C1 segment of cervical spinal cord (tissue), 14 donors: ENCODE data around the gene OR10C1.
"Not testable (repeated sequence)": the region's sequence is repeated elsewhere in the genome, so short reads cannot be mapped to it uniquely, and the experiment has no call there.

ENCODE experiments used
- DNase-seq, 14 donors: peaks; one replicate each; lab custom pipeline; 2025; lab: John Stamatoyannopoulos, UW

OR10C1 gene

DNA sequence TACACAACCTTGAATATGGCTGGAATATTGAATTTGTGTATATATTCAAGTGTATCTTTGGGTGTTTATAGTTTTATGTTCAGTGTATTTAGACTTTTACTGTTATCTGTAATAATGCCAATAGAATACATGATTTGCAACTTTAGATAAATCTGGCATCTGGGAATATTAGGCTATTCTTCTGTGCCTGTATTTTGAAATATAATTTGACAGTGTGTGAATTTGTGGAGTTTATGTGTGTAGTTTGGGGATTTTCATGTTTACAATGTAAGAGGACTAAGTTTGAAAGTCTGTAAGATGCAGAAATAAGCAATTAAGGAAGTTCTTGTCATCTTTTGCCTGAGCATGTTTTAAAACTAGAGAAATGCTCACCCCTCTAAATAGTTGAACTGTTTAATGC lies at the start of gene OR10C1:
Gene OR10C1, plus strand, starts transcription at position 301 of the 400 bp plus-strand sequence. CDS start 710 bp downstream, outside the sequence.
- no peak for DNase-seq

DNA sequence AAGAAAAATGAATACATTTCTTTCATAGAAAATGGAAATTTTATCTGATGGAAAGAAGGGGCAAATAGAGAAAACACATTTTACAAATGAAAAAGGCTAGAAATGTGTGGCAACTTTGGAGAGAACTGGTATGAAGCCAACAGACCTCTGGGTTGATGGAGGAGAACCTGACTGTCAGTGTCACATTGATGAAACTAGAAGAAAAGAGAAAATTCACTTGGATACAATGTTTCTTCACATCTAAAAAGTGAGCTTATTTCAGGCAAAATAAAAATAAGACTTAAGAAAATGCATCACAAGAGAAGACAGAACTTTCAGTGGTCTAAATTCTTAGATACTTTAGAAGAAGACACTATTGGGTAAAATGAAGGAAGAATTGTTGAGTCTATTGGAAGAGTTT lies 43.8 kb upstream of the OR10C1 start, which contains the start of gene OR12D2:
Gene OR12D2, plus strand, starts transcription at position 301 of the 400 bp plus-strand sequence. CDS start 1,069 bp downstream, outside the sequence.
- no peak for DNase-seq

DNA sequence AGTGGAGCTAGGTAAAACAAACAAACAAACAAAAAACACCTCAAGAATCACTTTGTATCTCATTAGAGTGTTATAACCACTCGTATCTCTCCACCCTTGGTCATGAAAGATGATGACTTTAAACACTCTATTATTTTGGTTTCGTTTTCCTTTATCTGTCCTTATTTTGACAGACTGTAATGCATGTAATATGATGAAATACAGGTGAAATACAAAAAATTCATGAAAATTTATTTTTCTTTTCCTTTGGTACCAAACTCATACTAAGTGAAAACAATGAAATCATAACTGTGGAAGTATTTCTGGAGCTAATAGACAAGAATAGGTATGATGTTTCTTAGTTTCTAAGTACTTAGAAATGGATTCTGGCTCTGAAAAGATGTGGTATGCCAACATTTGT lies 39.6 kb upstream of the OR10C1 start:
- DNase-seq: no peak

DNA sequence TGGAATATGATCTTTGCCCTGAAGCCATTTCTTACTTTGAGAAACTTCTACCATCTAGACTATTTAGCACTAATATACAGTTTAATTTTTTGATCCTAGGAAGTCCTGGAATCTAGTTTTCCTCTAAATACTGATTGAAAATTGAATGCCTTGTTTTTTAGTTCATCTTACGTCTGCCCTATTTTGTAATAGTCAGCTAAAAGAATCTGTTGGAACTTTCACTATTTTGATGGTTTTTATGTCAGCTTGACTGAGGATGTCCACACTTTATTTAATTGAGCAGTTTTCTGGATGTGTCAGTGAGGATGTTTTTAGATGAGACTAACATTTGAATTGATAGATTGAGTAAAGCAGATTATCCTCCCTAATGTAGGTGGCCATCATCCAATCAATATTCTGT lies 35.3 kb upstream of the OR10C1 start:
- no peak for DNase-seq

DNA sequence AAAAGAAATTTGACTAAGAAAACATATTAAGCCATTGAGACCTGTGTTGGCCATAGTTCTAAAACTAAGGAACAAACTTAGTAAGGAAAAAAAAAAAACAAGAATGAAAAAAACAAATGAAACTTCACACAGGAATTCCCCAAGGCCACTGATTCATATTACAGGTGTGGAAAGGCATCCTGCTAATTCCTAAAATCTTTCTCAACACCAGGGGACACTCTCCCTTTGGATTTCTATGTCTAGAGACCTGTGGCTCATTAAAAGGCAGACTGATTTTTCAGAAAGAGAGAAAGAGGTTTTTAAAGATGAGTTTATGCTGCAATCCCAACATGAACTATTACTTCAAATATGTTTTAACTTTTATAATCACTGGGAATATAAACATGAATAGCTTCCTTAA lies 24.5 kb upstream of the OR10C1 start, which contains the start of gene OR12D1:
Gene OR12D1, plus strand, starts transcription at position 341 of the 400 bp plus-strand sequence.
- no peak for DNase-seq

GRCh38 chr6:29419516-29419915 lies 19.6 kb upstream of the OR10C1 start:
- no peak for DNase-seq

GRCh38 chr6:29424168-29424567 lies 14.9 kb upstream of the OR10C1 start:
- no peak for DNase-seq

- no peak for DNase-seq
Measured at GRCh38 chr6:29424575-29424974, 14.5 kb upstream of the OR10C1 start.

- no peak for DNase-seq
Measured at GRCh38 chr6:29425075-29425474, 14.0 kb upstream of the OR10C1 start.

GRCh38 chr6:29426654-29427053 lies 12.5 kb upstream of the OR10C1 start:
- no peak for DNase-seq

GRCh38 chr6:29436730-29437129 lies 2.4 kb upstream of the OR10C1 start:
- not testable (repeated sequence) for DNase-seq

DNA sequence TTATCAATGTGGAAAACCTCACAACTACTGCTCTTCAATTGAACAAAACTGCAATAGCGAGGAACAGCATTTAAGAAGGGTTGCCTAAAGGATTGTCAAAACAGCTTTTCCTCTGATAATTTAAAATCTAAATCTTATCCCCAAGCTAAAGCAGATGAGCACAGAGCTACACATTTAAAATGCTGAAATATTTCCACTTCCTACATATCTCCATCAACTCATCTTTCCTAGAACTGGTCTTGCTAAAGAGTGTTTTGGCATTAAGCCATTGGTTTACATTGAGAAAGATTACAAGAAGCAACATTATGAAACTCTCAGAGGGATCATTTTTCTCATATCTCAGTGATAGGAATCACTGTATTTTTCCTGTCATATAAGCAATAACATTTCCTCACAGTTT lies 3.6 kb downstream of the OR10C1 start:
- no peak for DNase-seq

GRCh38 chr6:29444031-29444430 lies 4.9 kb downstream of the OR10C1 start:
- not testable (repeated sequence) for DNase-seq

DNA sequence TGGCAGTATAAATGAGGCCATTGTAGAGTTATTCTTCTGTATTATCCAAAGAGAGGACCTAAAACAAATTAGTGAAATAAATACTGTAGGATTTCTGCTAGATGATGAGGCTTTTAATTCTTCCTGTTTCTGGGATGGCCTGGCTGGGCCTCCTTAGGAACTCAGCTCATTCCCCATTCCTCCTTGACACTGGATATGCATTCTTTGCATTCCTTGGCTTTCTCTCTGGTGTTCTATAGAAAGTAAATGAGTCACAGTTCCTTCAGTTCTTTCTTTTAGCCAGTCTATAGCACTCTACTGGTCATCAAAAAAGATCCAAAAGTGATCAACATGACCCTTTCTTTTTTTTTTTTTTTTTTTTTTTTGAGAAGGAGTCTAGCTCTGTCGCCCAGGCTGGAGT lies 8.6 kb downstream of the OR10C1 start:
- no peak for DNase-seq

GRCh38 chr6:29451471-29452193 lies 12.5 kb downstream of the OR10C1 start:
- DNase-seq: no peak

- no peak for DNase-seq
Measured at GRCh38 chr6:29456971-29457370, 17.9 kb downstream of the OR10C1 start, which contains the start of the genes OR11A1 and OR2H1. Gene OR11A1, minus strand, starts transcription at chr6:29457071. Its CDS starts 29,430 bp downstream, at chr6:29427641. Gene OR2H1, plus strand, starts transcription at chr6:29457155. Its CDS starts 4,615 bp downstream, at chr6:29461770.

DNA sequence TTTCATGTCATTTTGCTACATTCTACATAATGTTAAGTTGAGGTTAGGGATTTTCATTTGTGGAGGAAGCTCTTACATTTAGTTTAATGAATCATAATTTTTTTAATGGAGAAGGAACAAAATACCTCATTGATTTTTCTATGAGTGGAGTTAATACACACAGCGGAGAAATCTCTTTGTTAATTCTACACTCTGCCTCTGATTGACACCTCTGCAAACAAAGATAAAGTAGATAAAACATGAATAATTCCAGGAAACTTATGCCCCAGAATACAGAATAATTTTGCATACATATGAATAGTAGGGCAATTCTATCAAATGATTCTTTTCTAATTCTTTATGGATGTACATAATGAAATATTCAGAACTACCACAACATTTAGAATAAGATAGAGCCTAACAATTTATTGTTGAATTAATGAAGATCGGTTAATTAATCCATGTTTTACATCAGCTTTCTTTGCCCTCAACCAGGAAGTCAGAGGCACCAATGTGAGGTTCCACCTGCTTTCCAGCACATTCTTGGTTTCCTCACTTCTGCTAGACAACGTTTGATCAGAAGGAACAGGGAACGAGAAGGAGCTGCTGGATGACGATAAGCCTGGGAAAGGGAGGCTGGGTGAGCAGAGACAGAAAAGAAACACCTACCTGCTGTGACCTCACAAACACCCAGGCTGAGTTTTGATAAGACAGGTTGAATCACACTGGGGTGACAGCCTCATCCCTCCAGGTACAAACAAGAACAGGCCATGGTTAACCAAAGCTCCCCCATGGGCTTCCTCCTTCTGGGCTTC lies 22.1 kb downstream of the OR10C1 start:
- DNase-seq: no peak

DNA sequence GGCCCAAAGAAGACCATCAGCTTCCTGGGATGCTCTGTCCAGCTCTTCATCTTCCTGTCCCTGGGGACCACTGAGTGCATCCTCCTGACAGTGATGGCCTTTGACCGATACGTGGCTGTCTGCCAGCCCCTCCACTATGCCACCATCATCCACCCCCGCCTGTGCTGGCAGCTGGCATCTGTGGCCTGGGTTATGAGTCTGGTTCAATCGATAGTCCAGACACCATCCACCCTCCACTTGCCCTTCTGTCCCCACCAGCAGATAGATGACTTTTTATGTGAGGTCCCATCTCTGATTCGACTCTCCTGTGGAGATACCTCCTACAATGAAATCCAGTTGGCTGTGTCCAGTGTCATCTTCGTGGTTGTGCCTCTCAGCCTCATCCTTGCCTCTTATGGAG lies 22.9 kb downstream of the OR10C1 start:
- no peak for DNase-seq

DNA sequence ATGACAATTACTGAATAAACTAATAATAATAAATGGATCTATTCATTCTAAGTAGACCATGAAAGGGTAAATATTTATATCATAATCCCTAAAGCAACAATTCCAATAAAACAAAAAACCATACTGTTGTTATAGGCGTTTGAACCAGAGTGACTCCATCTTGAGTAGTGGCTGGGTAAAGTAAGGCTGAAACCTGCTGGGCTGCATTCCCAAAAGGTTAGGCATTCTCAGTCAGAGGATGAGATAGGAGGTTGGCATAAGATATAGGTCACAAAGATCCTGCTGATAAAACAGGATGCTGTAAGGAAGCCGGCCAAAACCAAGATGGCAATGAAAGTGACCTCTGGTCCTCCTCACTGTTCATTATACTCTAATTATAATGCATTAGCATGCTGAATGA lies 26.2 kb downstream of the OR10C1 start:
- DNase-seq: no peak

- no peak for DNase-seq
Measured at GRCh38 chr6:29465801-29466200, 26.7 kb downstream of the OR10C1 start.

GRCh38 chr6:29466241-29466640 lies 27.1 kb downstream of the OR10C1 start:
- no peak for DNase-seq

DNA sequence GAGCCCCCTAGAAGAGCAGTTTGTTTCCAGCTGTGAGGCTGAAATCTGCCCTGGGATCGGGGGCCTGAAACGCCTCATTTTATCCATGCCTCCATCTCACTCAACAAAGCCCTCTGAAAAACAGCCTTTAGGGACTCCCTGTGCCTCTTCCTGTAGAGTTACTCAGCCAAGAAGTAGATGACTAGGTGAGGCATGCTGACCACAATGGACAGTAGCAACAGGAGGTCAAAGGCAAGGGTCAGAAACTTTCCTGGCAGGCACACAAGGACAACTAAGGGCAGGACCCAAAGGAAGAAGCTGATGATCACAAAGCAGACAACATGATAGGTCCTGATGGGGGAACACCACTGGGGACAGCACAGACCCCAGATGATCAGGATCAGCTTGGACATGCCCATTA lies 35.9 kb downstream of the OR10C1 start:
- no peak for DNase-seq
